Fibroblast of pulmonary artery (primary cell): ENCODE results near the gene CAMTA1.

Source experiments
- DNase-seq: peaks from one replicate; pipeline ENCODE4 v3.0.0-alpha.2; 2010; ENCODE audit warnings: low read depth
- H3K4me3 ChIP-seq: replicated peaks from 2 replicates; pipeline ENCODE4 v1.5.1; 2011; ENCODE audit warnings: low read depth, mild to moderate bottlenecking, control low read depth, low read length, moderate library complexity
- CTCF ChIP-seq: IDR thresholded peaks from 2 replicates; pipeline ENCODE4 v1.5.1; 2011; ENCODE audit warnings: mild to moderate bottlenecking, control low read depth, low read length, inconsistent platforms; ENCODE audit errors: missing control alignments

The CAMTA1 gene

DNA sequence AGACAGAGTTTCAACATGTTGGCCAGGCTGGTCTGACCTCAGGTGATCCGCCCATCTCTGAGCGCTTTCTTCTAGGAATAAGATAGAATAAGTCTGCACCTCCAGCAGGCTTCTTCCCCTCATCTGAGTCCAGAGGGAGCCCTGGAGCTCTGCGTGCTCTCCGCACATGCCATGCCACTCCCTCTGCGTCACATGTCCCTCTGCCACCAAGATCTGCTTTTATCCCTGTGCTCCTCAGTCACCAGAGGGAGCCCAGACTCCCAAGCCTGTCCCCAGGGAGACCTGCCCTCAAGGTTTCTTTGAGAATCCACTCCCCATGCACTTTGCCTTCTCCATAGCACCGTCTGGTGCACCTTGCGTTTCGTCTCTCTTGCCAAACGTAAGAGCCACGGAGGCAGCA, 213.0 kb downstream of the CAMTA1 start:
- no peak for TF ChIP-seq CTCF
- no peak overlapping the region for H3K4me3 ChIP-seq
- DNase-seq, result no peak

DNA sequence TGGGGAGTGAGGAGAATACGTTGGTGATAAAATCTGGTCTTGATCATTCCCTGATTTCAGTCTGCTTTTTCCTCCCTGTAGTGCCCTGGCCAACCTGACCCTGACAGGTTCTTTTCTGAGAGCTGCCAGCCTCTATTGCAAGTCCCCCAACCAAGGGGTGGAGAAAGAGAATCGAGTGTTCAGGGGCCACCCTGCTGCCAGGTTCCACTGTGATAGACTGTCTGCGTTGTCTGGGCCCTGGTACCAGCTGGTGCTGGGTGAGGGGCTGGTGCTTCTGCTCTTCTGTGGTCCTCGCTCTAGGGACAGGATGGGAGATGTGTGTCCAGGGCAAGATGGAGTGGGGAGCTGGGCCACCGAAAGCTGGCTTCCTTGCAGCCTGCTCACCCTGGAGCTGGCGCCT, 214.6 kb downstream of the CAMTA1 start:
- DNase-seq, result no peak
- TF ChIP-seq CTCF, result no peak
- no peak overlapping the region for H3K4me3 ChIP-seq

DNA sequence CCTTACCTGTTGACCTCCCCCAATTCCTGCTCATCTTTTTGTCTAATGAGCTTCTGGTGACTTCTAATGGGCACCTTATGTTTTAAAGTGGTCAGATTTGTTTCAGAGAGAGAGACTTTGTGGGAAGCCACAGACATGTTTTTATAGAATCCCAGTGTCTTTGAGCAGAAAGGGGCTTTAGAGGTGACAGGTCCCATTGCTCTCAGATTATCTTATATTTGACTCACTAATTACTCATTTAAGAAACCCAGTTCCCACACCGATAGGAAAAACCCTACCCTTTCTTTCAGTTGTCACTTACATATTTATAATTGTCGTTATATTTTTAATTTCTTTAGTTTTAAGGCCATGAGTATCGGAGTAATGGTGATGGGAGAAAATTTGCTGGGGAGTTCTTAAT, 215.5 kb downstream of the CAMTA1 start:
- DNase-seq, result no peak
- H3K4me3 ChIP-seq, result no peak overlapping the region
- no peak for TF ChIP-seq CTCF

DNA sequence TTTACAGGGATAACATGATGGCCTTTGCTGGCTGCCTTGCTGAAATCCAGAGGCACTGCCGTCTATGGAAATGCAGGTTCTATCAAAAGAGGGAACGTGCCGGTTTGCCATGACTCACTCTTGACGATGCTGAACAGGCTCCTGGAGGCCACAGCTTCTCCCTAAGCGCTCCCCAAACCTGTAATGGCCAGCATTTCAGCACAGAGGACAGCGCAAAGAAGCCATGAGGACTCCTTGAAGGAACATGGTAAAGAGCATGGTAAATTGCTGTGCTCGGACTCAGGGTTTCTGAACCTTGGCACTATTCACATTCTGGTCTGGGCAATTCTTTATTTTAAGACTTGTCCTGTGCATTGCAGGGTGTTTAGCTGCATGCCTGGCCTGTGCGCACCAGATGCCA, 217.5 kb downstream of the CAMTA1 start:
- DNase-seq, result no peak
- TF ChIP-seq CTCF, result no peak

GRCh38 chr1:7003676-7004075, 218.4 kb downstream of the CAMTA1 start:
- H3K4me3 ChIP-seq, result no peak overlapping the region
- no peak for DNase-seq
- no peak for TF ChIP-seq CTCF

More for the DNA sequence above, 217.5 kb downstream of the CAMTA1 start:
- H3K4me3 ChIP-seq, result no peak overlapping the region

GRCh38 chr1:7004181-7004580, 218.9 kb downstream of the CAMTA1 start:
- H3K4me3 ChIP-seq, result no peak overlapping the region
- no peak for TF ChIP-seq CTCF
- DNase-seq, result no peak

- H3K4me3 ChIP-seq, result no peak overlapping the region
- DNase-seq, result no peak
- TF ChIP-seq CTCF, result no peak
These were observed 220.5 kb downstream of the CAMTA1 start for GRCh38 chr1:7005762-7006161.
